ENCODE data around the gene SUGT1.

DNA sequence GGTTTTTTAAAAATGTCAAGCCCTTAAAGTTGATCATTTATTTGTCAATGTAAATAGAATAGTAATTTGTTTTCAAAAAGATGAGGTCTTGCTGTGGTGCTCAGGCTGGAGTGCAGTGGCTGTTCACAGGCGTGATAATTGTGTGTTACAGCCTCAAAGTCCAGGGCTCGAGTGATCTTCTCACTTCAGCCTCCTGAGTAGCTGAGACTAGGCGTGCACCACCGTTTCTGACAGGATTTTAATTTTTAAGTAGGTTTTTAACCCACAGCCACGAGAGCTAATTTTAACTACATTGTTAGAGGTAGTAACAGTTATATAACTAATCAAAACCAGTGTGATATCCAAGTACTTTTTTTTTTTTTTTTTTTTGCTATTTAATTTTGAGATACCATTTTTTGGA is 43.9 kb downstream of the SUGT1 start:
- TF ChIP-seq, protein P1, sequence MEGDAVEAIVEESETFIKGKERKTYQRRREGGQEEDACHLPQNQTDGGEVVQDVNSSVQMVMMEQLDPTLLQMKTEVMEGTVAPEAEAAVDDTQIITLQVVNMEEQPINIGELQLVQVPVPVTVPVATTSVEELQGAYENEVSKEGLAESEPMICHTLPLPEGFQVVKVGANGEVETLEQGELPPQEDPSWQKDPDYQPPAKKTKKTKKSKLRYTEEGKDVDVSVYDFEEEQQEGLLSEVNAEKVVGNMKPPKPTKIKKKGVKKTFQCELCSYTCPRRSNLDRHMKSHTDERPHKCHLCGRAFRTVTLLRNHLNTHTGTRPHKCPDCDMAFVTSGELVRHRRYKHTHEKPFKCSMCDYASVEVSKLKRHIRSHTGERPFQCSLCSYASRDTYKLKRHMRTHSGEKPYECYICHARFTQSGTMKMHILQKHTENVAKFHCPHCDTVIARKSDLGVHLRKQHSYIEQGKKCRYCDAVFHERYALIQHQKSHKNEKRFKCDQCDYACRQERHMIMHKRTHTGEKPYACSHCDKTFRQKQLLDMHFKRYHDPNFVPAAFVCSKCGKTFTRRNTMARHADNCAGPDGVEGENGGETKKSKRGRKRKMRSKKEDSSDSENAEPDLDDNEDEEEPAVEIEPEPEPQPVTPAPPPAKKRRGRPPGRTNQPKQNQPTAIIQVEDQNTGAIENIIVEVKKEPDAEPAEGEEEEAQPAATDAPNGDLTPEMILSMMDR (IDR thresholded peaks at IDR 0.05): no peak
- TF ChIP-seq POLR2AphosphoS5 (IDR thresholded peaks at IDR 0.05; ENCODE audit: low read depth, low read length) (no peak), SIN3A (IDR thresholded peaks at IDR 0.05; ENCODE audit: borderline replicate concordance, insufficient read depth, low read depth, low read length) (no peak)
